ENCODE results near the gene SLC31A2. TPM values are rescaled to one million over a fixed set of nuclear protein-coding genes. Genes with fewer than 3 reads are reported as not detected.

Gene SLC31A2
- total RNA-seq, 4 donors from 2014 or later = 6.7 to 26.6 (median 13.6) TPM

DNA sequence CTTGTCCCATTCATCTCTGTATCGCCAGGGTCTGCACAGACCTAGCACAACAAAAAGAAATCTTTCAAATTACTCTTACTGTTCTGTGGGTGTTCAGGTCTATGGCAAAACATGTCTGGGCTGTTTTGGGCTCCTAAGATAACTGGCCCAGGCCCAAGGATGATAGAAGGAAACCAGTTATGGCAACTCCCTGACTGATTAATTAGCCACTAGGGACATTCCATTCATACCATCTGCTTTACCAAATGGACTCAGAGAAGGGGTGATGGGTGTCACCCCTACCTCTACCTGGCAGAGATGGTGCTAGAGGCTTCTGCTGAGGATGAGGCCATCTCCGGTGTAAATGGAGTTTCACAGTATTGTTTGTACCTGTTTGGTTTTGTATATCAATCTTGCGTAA is 1.9 kb downstream of the SLC31A2 start:
- H3K4me3 ChIP-seq = peak overlapping the region in 1 of 2 donors; percentile 76
- 82 to 91% methylated on average over 2 to 3 of the region's 3 CpGs for WGBS, 2 donors (ENCODE audit: low coverage in 1 of 2)
- peaks cover 0 to 13% of the 10 kb centered on the region in 2 donors for H3K36me3 ChIP-seq
- peak overlapping the region in 3 of 4 donors; percentile 59 to 88 (median 76) for H3K27ac ChIP-seq
- H3K9me3 ChIP-seq = no peaks in the 10 kb centered on the region
- H3K4me1 ChIP-seq = peaks cover 0 to 60% (median 6%) of the 10 kb centered on the region in 3 donors
- H3K27me3 ChIP-seq = no peaks in the 10 kb centered on the region
- TF ChIP-seq, protein P1, sequence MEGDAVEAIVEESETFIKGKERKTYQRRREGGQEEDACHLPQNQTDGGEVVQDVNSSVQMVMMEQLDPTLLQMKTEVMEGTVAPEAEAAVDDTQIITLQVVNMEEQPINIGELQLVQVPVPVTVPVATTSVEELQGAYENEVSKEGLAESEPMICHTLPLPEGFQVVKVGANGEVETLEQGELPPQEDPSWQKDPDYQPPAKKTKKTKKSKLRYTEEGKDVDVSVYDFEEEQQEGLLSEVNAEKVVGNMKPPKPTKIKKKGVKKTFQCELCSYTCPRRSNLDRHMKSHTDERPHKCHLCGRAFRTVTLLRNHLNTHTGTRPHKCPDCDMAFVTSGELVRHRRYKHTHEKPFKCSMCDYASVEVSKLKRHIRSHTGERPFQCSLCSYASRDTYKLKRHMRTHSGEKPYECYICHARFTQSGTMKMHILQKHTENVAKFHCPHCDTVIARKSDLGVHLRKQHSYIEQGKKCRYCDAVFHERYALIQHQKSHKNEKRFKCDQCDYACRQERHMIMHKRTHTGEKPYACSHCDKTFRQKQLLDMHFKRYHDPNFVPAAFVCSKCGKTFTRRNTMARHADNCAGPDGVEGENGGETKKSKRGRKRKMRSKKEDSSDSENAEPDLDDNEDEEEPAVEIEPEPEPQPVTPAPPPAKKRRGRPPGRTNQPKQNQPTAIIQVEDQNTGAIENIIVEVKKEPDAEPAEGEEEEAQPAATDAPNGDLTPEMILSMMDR (IDR thresholded peaks at IDR 0.05) = no peak
- no peak for TF ChIP-seq POLR2A (IDR thresholded peaks at IDR 0.05)
- TF ChIP-seq POLR2AphosphoS5 (IDR thresholded peaks at IDR 0.05) = no peak
- TF ChIP-seq EP300 (IDR thresholded peaks at IDR 0.05) = no peak
- no peak for ATAC-seq

DNA sequence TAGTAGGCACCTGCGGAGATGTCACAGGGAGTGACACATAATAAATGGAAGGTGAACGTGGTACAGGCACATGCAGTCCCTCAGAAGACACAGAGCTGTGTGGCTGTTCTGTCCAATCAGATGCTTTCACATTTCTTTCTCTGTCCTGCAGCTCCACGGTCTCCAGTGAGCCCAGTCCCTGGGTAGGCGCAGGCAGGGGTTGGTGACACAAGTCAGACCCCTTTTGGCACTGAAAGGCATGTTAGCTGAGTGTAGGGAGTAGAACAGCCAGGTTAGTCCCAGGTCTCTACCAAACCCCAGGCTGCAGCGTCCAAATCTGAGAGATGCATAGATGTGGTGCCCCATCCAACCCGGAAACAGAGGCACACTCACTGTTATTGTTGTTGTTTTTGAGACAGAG is 2.8 kb downstream of the SLC31A2 start:
- 79% methylated on average over 6 of the region's 6 CpGs; no CpG with 5 or more reads in 1 of the 2 donors for WGBS, 2 donors (ENCODE audit: low coverage in 1 of 2)
- no peak for ATAC-seq
- Histone ChIP-seq H3K4me3 (no peak overlapping the region), H3K27ac (peak overlapping the region in 2 of 4 donors; percentile 14 to 41), H3K36me3 (peaks cover 0 to 22% of the 10 kb centered on the region in 2 donors), H3K9me3 (no peaks in the 10 kb centered on the region), H3K4me1 (peaks cover 0 to 60% (median 6%) of the 10 kb centered on the region in 3 donors), H3K27me3 (no peaks in the 10 kb centered on the region)
- TF ChIP-seq POLR2AphosphoS5 (IDR thresholded peaks at IDR 0.05) (no peak), EP300 (IDR thresholded peaks at IDR 0.05) (no peak), POLR2A (IDR thresholded peaks at IDR 0.05) (no peak)
- TF ChIP-seq, protein P1 (IDR thresholded peaks at IDR 0.05) = no peak

DNA sequence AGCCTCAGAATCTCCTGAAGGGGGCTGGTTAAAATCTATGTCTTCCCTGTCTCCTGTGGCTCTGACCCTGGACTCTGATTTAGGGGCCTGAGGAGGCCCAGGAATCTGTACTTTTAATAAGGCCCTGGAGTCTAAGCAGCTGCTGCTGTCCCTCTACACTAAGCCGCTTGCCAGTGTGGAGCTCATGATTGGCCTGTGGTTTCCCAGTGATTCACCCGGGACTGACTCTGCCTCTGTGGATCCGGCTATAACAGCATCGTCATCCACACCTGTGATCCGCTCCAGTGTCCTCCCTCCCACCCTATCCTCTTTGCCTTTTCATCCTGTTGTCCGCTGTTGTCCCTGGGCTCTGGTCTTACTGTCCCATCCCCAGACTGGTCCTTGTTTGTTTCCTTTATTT is 3.7 kb downstream of the SLC31A2 start:
- Histone ChIP-seq H3K9me3 (no peaks in the 10 kb centered on the region), H3K36me3 (peaks cover 0 to 31% of the 10 kb centered on the region in 2 donors), H3K27me3 (no peaks in the 10 kb centered on the region), H3K4me1 (peaks cover 0 to 60% (median 6%) of the 10 kb centered on the region in 3 donors), H3K4me3 (no peak overlapping the region), H3K27ac (peak overlapping the region in 3 of 4 donors; percentile 5 to 41 (median 14))
- WGBS, 2 donors (ENCODE audit: low coverage in 1 of 2) = 75% methylated on average over 6 of the region's 6 CpGs
- ATAC-seq = peak; percentile 29
- TF ChIP-seq POLR2A (IDR thresholded peaks at IDR 0.05) = no peak
- TF ChIP-seq, protein P1 (IDR thresholded peaks at IDR 0.05) = no peak
- TF ChIP-seq POLR2AphosphoS5 (IDR thresholded peaks at IDR 0.05) = no peak
- no peak for TF ChIP-seq EP300 (IDR thresholded peaks at IDR 0.05)

DNA sequence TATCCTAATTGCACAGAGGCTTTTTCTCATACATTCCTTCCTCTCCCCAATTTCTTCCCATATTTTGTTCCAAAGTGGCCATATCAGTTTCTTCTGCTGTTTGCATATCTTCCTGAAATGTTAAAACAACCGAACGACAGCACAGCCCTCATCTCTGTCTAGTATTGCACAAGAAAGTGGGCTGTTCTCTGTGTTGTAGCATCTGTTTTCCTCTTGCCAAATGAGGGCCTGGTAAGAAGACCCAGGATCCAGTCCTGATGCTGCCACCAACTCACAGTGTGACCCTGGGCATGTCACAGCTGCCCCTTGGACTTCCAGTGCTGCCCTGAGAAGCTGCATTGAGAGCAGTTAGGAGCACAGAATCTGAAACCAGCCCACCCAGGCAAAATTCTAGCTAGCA is 4.1 kb downstream of the SLC31A2 start:
- H3K4me1 ChIP-seq = peaks cover 0 to 58% (median 6%) of the 10 kb centered on the region in 3 donors
- 46 to 75% methylated on average over 2 of the region's 2 CpGs for WGBS, 2 donors (ENCODE audit: low coverage in 1 of 2)
- peak overlapping the region in 2 of 4 donors; percentile 14 to 41 for H3K27ac ChIP-seq

More for the DNA sequence above, 4.1 kb downstream of the SLC31A2 start:
- H3K36me3 ChIP-seq = peaks cover 0 to 36% of the 10 kb centered on the region in 2 donors
- H3K9me3 ChIP-seq = no peaks in the 10 kb centered on the region
- TF ChIP-seq POLR2A (IDR thresholded peaks at IDR 0.05) (no peak), POLR2AphosphoS5 (IDR thresholded peaks at IDR 0.05) (no peak), EP300 (IDR thresholded peaks at IDR 0.05) (no peak)
- TF ChIP-seq, protein P1 (IDR thresholded peaks at IDR 0.05) = no peak
- peak; percentile 23 for ATAC-seq
- no peaks in the 10 kb centered on the region for H3K27me3 ChIP-seq
- no peak overlapping the region for H3K4me3 ChIP-seq

All from gastroesophageal sphincter (tissue), 4 donors.